ENCODE measurements around the gene MPPE1.
"Not testable (repeated sequence)": the region's sequence is repeated elsewhere in the genome, so short reads cannot be mapped to it uniquely, and the experiment has no call there.

Gene MPPE1

DNA sequence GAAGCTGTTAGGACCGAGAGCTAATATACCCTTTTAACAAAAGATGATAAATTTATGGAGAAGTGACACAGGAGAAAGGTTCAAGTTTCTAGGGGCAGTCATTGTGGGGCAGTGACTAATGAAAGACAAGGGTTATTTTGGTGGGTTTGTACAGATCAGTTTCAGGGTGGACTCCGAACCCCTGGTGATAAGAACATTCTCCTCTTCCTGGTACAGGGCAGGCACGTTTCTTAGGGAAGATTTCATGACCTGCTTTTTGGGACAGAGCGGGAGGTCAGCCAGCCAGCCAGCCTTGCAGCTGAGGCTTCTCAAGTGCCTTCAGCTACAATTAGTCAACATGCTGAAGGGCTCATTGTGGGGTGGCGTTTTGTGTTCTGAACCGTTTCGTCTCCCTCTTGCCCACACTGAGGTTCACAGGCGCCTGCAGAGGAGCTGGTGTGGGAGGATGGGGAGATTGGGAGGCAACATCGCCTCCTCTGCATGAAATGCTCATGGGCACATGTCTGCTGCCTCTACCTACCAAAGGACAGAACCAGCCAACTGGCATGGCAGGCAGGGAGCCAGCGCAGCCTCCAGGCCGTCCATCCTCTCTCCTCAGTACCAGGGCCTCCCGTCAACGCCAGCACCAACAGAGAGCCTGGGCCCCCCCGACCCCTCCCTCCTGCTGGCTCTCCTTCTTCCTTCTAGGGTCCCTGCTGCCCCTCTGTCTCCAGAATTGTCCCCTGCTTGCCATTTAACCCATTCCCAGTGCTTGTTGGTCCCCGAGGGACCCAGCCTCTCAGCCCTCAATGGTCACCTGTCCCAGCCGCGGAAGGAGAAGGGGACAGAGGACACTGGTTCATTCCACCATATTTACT is 47.3 kb downstream of the MPPE1 start:
- DNase-seq, result peak; percentile 8
- peak overlapping the region; percentile 14 for H3K27ac Mint-ChIP-seq
- H3K36me3 Mint-ChIP-seq (ENCODE audit: low read depth), result no peaks in the 10 kb centered on the region
- H3K4me3 Mint-ChIP-seq, result no peak overlapping the region
- peaks cover 11% of the 10 kb centered on the region for H3K4me1 Mint-ChIP-seq (ENCODE audit: low read depth)
- no peaks in the 10 kb centered on the region for H3K9me3 Mint-ChIP-seq
- H3K27me3 Mint-ChIP-seq, result no peaks in the 10 kb centered on the region

DNA sequence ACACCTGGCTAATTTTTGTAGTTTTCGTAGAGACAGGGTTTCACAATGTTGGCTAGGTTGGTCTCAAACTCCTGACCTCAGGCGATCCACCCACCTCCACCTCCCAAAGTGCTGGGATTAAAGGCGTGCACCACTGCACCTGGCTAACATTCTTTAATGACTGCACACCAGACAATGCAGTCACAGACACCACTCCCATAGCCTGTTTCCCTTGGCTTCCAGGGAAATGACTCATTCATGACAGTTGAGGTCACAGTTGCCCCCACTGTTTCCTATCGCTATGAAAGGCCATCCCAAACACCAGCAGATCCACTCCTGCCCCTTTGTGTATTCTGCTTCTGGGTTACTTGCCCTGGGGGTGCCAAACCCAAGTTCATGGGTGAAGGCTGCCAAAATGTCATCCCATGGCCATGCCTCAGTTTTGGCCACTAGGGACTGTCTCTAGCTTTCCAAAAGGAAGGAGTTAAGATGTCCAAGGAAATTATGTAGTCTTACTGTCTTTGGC is 48.2 kb downstream of the MPPE1 start:
- no peak overlapping the region for H3K27ac Mint-ChIP-seq

DNA sequence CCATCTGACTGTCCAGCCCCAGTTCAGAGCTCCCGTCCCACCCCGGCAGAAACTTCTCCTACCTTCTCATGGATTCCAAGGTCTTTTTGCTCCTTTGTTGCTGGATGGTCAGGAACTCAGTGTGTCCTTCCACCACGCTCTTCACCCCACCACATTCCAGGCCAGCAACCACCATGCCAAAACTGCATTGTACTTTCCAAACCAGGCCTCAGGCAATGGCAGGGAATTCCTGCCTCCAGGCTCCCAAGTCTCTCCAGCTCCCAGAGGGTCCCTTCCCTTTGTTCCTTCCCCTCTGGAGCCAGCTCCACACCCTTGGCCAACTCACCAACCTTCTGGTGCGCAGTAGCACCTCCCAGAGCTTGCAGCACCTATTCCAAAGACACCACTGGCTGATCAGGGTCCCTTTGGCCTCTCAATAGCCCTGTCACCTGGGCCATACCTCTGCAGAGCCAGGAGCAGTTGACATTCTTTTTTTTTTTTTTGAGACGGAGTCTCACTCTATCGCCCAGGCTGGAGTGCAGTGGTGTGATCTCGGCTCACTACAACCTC is 48.8 kb downstream of the MPPE1 start:
- Mint-ChIP-seq H3K4me1 (ENCODE audit: low read depth) (peaks cover 16% of the 10 kb centered on the region), H3K27me3 (no peaks in the 10 kb centered on the region), H3K4me3 (no peak overlapping the region), H3K9me3 (no peaks in the 10 kb centered on the region), H3K36me3 (ENCODE audit: low read depth) (peaks cover 9% of the 10 kb centered on the region), H3K27ac (peak overlapping the region; percentile 40)
- peak; percentile 9 for DNase-seq

More for the DNA sequence above, 48.2 kb downstream of the MPPE1 start:
- Mint-ChIP-seq H3K36me3 (ENCODE audit: low read depth) (peaks cover 5% of the 10 kb centered on the region), H3K4me3 (no peak overlapping the region), H3K4me1 (ENCODE audit: low read depth) (peaks cover 14% of the 10 kb centered on the region), H3K27me3 (no peaks in the 10 kb centered on the region), H3K9me3 (no peaks in the 10 kb centered on the region)
- DNase-seq, result peak; percentile 14

DNA sequence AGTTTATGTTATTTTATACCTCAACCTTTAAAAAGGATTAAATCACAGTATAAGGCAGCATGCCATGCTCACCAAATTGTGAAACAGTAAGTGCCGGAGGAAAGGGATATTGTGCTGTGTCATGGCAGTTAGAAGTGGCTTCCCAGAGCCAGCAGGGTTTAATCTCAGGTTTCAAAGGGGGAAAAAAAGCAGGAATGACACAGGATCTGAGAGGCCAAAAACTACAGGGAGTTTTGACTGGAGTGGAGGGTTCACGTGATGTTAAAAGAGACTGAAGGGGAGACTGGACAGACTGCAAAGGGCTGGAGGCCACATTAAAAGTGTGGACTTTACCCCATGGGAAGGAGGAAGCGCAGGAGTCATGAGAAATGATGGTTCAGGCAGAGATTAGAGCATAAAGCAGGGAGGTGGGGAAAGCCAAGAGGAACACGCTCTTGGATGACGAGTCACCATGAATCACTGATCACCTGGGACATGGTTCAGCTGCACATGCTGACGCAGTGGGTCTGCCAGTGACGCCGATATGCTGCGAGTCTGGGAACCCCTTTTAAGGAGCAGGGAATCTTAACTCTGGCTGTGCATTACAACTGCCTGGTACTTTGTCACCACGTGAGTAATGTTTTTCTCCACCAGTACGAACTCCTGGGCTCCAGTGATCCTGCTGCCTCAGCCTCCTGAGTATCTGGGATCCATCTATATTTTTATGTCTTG is 50.8 kb downstream of the MPPE1 start:
- Mint-ChIP-seq H3K4me1 (ENCODE audit: low read depth) (peaks cover 32% of the 10 kb centered on the region), H3K27ac (peak overlapping the region; percentile 26), H3K27me3 (no peaks in the 10 kb centered on the region), H3K9me3 (no peaks in the 10 kb centered on the region), H3K4me3 (no peak overlapping the region), H3K36me3 (ENCODE audit: low read depth) (peaks cover 18% of the 10 kb centered on the region)
- no peak for DNase-seq

DNA sequence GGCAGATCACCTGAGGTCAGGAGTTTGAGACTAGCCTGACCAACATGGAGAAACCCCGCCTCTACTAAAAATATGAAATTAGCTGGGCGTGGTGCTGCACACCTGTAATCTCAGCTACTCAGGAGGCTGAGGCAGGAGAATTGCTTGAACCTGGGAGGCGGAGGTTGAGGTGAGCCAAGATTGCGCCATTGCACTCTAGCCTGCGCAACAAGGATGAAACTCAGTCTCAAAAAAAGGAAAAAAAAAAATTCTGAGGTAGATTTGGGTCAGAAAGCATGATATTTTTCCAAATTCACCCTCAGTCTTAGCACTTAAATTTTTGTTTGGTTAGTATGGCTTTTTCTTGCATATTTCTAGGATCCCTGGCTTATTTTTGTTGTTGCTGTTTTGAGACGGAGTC is 53.6 kb downstream of the MPPE1 start:
- Mint-ChIP-seq H3K27ac (peak overlapping the region; percentile 63), H3K4me1 (ENCODE audit: low read depth) (peaks cover 42% of the 10 kb centered on the region), H3K36me3 (ENCODE audit: low read depth) (peaks cover 34% of the 10 kb centered on the region)
- not testable (repeated sequence) for H3K9me3 Mint-ChIP-seq, H3K27me3 Mint-ChIP-seq, DNase-seq, H3K4me3 Mint-ChIP-seq

DNA sequence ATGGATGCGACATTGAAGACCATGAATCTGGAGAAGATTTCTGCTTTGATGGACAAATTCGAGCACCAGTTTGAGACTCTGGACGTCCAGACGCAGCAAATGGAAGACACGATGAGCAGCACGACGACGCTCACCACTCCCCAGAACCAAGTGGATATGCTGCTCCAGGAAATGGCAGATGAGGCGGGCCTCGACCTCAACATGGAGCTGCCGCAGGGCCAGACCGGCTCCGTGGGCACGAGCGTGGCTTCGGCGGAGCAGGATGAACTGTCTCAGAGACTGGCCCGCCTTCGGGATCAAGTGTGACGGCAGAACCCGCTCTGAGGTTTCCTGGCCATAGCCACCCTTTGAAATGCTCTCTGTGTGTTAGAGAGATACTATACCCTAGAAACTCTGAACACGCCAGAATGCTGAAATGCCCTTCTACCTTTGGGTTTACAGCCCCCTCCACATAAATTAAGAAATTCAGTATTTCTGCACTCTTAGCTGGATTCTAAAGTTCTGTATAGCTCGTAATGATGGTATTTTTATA is 56.2 kb downstream of the MPPE1 start:
- peak; percentile 60 for DNase-seq
- Mint-ChIP-seq H3K9me3 (no peaks in the 10 kb centered on the region), H3K27ac (peak overlapping the region; percentile 100), H3K27me3 (no peaks in the 10 kb centered on the region), H3K4me1 (ENCODE audit: low read depth) (peaks cover 43% of the 10 kb centered on the region), H3K36me3 (ENCODE audit: low read depth) (peaks cover 34% of the 10 kb centered on the region), H3K4me3 (peak overlapping the region; percentile 100)

DNA sequence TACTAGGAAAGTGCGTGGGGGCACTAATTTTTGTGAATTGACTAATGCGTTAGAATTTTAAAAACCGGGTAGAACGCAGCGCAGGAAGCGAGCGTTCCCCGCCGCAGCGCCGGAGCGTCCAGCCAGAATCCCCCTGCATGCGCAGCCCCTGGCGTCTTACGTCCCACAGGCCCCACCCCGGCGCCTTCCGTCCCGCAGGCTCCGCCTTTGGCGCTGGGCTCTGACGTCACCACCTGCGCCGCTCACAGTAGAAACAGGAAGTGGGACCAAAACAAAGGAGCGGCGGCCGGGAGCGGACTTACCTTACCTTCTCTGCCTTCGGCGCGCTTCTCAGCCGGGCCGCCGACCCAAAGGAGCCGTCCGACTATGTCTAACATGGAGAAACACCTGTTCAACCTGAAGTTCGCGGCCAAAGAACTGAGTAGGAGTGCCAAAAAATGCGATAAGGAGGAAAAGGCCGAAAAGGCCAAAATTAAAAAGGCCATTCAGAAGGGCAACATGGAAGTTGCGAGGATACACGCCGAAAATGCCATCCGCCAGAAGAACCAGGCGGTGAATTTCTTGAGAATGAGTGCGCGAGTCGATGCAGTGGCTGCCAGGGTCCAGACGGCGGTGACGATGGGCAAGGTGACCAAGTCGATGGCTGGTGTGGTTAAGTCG is 56.8 kb downstream of the MPPE1 start, which contains the start of gene CHMP1B:
Gene CHMP1B, plus strand, starts transcription at position 268 of the 660 bp plus-strand sequence. Its CDS starts 99 bp downstream, at position 367.
- Mint-ChIP-seq H3K4me1 (ENCODE audit: low read depth) (peaks cover 42% of the 10 kb centered on the region), H3K27me3 (no peaks in the 10 kb centered on the region), H3K4me3 (peak within 1 kb of the TSS; percentile 100), H3K36me3 (ENCODE audit: low read depth) (peaks cover 34% of the 10 kb centered on the region), H3K27ac (peak within 1 kb of the TSS; percentile 100), H3K9me3 (no peaks in the 10 kb centered on the region)
- peak; percentile 99 for DNase-seq

DNA sequence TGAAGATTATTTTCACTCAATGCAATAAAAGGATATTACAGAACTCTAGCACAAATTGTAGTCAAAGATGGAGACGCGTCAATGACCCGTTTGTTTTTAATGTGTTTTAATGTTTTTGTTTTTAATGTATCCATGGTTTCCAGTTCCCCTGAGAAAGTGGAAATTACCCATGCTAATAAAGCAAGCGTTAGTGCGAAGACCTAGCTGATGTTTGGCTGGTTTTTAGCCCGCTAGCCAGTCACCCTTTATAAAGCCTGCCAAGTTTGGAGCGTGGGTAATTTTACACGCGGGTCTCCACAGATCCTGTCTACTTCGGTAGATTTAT is 57.3 kb downstream of the MPPE1 start:
- peaks cover 34% of the 10 kb centered on the region for H3K36me3 Mint-ChIP-seq (ENCODE audit: low read depth)
- no peak for DNase-seq
- H3K4me1 Mint-ChIP-seq (ENCODE audit: low read depth), result peaks cover 42% of the 10 kb centered on the region

DNA sequence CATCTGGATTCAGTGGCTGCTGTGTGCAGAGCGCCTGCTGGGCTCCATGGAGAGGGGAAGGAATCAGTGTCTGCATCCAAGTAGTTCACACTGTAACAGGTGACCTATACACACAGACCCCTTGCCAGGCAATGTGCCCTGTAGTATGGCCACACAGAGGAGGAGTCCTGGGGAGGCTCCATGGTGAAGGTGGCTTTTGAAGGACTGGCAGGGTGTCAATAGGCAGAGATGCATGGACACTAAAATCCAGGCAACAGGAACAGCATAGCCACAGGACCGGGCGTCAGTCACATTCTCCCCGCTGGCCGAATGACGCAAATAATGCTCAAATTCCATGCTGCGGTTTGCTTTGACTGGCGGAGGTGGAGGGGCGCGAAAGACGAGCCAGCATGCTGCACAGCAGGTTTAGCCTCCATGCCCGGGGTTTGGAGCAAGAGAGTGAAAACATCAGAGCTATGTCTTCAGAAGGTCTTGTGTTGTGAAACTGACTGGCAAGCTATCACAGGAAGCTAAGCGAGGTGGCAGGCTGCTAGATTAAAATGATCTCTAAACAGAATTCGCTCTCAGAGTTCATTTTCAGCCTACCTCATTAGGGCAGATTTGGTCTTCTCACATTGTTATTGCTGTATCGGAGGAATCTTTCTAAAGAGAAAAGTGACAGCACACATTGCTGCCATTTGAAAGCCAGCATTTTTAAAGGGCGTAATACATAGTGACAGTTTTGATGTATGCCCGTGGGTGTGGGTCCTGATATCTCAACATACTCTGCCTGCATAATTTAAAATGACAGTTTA is 58.1 kb downstream of the MPPE1 start:
- DNase-seq, result peak; percentile 64
- Mint-ChIP-seq H3K27me3 (no peaks in the 10 kb centered on the region), H3K4me1 (ENCODE audit: low read depth) (peaks cover 39% of the 10 kb centered on the region), H3K36me3 (ENCODE audit: low read depth) (peaks cover 30% of the 10 kb centered on the region), H3K9me3 (no peaks in the 10 kb centered on the region), H3K27ac (peak overlapping the region; percentile 100), H3K4me3 (peak overlapping the region; percentile 100)

More for the DNA sequence above, 57.3 kb downstream of the MPPE1 start:
- Mint-ChIP-seq H3K27ac (peak overlapping the region; percentile 100), H3K9me3 (no peaks in the 10 kb centered on the region), H3K27me3 (no peaks in the 10 kb centered on the region), H3K4me3 (peak overlapping the region; percentile 100)

DNA sequence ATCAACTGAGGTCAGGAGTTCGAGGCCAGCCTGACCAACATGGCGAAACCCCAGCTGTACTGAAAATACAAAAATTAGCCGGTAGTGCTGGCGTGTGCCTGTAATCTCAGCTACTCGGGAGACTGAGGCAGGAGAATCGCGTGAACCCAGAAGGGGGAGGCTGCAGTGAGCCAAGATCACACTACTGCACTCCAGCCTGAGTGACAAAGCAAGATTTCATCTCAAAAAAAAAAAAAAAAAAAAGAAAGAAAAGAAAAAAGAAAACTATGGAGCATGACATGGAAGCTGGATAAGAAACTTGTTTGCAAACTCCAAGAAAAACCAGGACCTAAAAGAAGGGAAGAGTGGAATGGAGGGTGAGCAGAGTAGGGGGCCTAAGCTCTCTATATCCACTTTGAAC is 58.8 kb downstream of the MPPE1 start:
- H3K4me1 Mint-ChIP-seq (ENCODE audit: low read depth), result peaks cover 37% of the 10 kb centered on the region
- peaks cover 25% of the 10 kb centered on the region for H3K36me3 Mint-ChIP-seq (ENCODE audit: low read depth)
- no peaks in the 10 kb centered on the region for H3K27me3 Mint-ChIP-seq
- H3K27ac Mint-ChIP-seq, result peak overlapping the region; percentile 26
- H3K9me3 Mint-ChIP-seq, result no peaks in the 10 kb centered on the region
- H3K4me3 Mint-ChIP-seq, result no peak overlapping the region
- DNase-seq, result no peak

DNA sequence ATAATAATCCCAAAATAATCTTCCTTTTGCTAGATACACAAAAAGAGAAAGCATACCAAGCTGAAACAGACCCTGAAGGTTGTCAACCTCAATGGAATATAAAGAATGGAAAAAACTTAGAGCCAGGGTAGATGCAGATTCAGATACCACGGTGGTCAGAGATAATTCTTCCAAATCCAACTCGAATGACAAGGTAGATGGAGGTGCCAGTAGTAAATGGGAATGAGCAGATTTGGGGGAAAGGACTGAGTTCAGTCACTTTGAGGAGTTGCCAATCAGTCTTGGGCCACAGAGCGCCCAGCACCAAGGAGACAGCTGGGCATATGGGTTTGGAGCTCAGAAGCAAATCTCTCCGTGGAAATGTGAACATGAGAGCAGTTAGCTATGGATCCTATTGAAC is 60.3 kb downstream of the MPPE1 start:
- peaks cover 23% of the 10 kb centered on the region for H3K4me1 Mint-ChIP-seq (ENCODE audit: low read depth)

DNA sequence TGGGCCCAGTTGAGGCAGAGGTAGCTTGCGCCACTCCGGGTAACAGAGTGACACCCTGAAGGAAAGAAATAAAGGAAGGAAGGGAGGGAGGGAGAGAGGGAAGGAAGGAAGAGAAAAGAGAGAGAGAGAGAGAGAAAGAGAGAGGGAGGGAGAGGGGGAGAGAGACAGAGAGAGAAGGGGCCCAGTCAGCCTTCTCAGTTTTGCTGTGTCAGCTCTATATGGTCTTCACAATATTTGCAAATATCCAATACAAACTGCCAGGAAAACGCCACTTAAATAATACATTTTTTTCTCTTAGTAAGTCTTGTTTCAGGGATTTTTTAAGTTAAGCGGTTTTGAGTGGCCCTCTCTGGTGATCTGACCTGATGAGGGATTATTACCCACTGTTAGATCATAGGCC is 62.5 kb downstream of the MPPE1 start:
- Mint-ChIP-seq H3K4me1 (ENCODE audit: low read depth) (peaks cover 14% of the 10 kb centered on the region), H3K27me3 (no peaks in the 10 kb centered on the region), H3K27ac (no peak overlapping the region), H3K36me3 (ENCODE audit: low read depth) (peaks cover under 1% of the 10 kb centered on the region), H3K4me3 (no peak overlapping the region), H3K9me3 (no peaks in the 10 kb centered on the region)
- DNase-seq, result no peak

More for the DNA sequence above, 60.3 kb downstream of the MPPE1 start:
- no peak overlapping the region for H3K4me3 Mint-ChIP-seq
- no peaks in the 10 kb centered on the region for H3K9me3 Mint-ChIP-seq
- no peaks in the 10 kb centered on the region for H3K27me3 Mint-ChIP-seq
- peak overlapping the region; percentile 30 for H3K27ac Mint-ChIP-seq
- peaks cover 17% of the 10 kb centered on the region for H3K36me3 Mint-ChIP-seq (ENCODE audit: low read depth)
- DNase-seq, result no peak

DNA sequence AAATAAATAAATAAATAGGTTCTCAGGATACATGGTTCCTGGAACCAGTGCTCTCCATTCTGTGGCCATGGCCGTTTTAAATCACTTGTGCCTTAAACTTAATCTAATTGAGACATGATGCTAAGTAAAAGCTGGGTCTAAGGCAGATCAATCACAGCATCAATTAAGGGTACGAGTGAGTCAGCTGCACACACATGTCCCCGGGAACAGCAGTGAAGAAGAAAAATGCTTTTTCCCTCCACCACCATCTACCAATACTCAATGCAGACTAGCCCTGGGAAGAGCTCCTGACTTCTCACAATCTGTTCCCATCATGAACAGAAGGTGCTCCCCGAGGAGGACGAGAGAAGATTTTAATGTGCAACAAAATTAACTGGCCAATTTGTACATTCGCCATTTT is 63.7 kb downstream of the MPPE1 start:
- H3K27me3 Mint-ChIP-seq, result no peaks in the 10 kb centered on the region
- no peak overlapping the region for H3K27ac Mint-ChIP-seq
- peaks cover 3% of the 10 kb centered on the region for H3K4me1 Mint-ChIP-seq (ENCODE audit: low read depth)
- DNase-seq, result no peak
- H3K36me3 Mint-ChIP-seq (ENCODE audit: low read depth), result no peaks in the 10 kb centered on the region
- H3K4me3 Mint-ChIP-seq, result no peak overlapping the region
- no peaks in the 10 kb centered on the region for H3K9me3 Mint-ChIP-seq

Data from activated T-cell treated with anti-CD3 and anti-CD28 coated beads, Interleukin-2, amount 50 U/mL, for 24 hours (primary cell).